ENCODE measurements around the gene B9D2. TPM values are rescaled to one million over a fixed set of nuclear protein-coding genes. Genes with fewer than 3 reads are reported as not detected.

Gene B9D2
- total RNA-seq, 1 donor from 2014 or later = 4.8 TPM

- Mint-ChIP-seq H3K4me1 (peaks cover 35% of the 10 kb centered on the region), H3K4me3 (peak within 1 kb of the TSS; percentile 100), H3K27ac (peak within 1 kb of the TSS; percentile 100), H3K27me3 (ENCODE audit: low read depth) (no peaks in the 10 kb centered on the region), H3K36me3 (peaks cover 5% of the 10 kb centered on the region), H3K9me3 (no peaks in the 10 kb centered on the region)
- peak; percentile 98 to 99 for DNase-seq (ENCODE audit: low spot score in 2 of 2, unreplicated experiment in 2 of 2)
- TF ChIP-seq, protein P1, sequence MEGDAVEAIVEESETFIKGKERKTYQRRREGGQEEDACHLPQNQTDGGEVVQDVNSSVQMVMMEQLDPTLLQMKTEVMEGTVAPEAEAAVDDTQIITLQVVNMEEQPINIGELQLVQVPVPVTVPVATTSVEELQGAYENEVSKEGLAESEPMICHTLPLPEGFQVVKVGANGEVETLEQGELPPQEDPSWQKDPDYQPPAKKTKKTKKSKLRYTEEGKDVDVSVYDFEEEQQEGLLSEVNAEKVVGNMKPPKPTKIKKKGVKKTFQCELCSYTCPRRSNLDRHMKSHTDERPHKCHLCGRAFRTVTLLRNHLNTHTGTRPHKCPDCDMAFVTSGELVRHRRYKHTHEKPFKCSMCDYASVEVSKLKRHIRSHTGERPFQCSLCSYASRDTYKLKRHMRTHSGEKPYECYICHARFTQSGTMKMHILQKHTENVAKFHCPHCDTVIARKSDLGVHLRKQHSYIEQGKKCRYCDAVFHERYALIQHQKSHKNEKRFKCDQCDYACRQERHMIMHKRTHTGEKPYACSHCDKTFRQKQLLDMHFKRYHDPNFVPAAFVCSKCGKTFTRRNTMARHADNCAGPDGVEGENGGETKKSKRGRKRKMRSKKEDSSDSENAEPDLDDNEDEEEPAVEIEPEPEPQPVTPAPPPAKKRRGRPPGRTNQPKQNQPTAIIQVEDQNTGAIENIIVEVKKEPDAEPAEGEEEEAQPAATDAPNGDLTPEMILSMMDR (IDR thresholded peaks at IDR 0.05; ENCODE audit: unreplicated experiment) = no peak
These were observed 33.4 kb upstream of the B9D2 start, which contains the start of the genes BCKDHA and EXOSC5 for GRCh38 chr19:41397086-41398049. TSS of gene BCKDHA (plus strand) at chr19:41397818. CDS start at chr19:41397828, 10 bp downstream. TSS of gene EXOSC5 (minus strand) at chr19:41397359. CDS start at chr19:41397328, 31 bp downstream.

- H3K9me3 Mint-ChIP-seq = no peaks in the 10 kb centered on the region
- H3K4me3 Mint-ChIP-seq = peak overlapping the region; percentile 100
- H3K36me3 Mint-ChIP-seq = peaks cover 3% of the 10 kb centered on the region
- TF ChIP-seq, protein P1 (IDR thresholded peaks at IDR 0.05; ENCODE audit: unreplicated experiment) = no peak
- H3K4me1 Mint-ChIP-seq = peaks cover 35% of the 10 kb centered on the region
- no peaks in the 10 kb centered on the region for H3K27me3 Mint-ChIP-seq (ENCODE audit: low read depth)
- H3K27ac Mint-ChIP-seq = no peak overlapping the region
- no peak for DNase-seq (ENCODE audit: low spot score in 2 of 2, unreplicated experiment in 2 of 2)
These were observed 31.4 kb upstream of the B9D2 start for GRCh38 chr19:41395355-41395754.

GRCh38 chr19:41392775-41393174 is 28.8 kb upstream of the B9D2 start:
- no peak overlapping the region for H3K27ac Mint-ChIP-seq
- H3K4me1 Mint-ChIP-seq = peaks cover 18% of the 10 kb centered on the region
- no peaks in the 10 kb centered on the region for H3K9me3 Mint-ChIP-seq
- H3K36me3 Mint-ChIP-seq = peaks cover 5% of the 10 kb centered on the region
- TF ChIP-seq, protein P1 (IDR thresholded peaks at IDR 0.05; ENCODE audit: unreplicated experiment) = no peak
- DNase-seq (ENCODE audit: low spot score in 2 of 2, unreplicated experiment in 2 of 2) = no peak
- H3K4me3 Mint-ChIP-seq = no peak overlapping the region
- H3K27me3 Mint-ChIP-seq (ENCODE audit: low read depth) = no peaks in the 10 kb centered on the region

DNA sequence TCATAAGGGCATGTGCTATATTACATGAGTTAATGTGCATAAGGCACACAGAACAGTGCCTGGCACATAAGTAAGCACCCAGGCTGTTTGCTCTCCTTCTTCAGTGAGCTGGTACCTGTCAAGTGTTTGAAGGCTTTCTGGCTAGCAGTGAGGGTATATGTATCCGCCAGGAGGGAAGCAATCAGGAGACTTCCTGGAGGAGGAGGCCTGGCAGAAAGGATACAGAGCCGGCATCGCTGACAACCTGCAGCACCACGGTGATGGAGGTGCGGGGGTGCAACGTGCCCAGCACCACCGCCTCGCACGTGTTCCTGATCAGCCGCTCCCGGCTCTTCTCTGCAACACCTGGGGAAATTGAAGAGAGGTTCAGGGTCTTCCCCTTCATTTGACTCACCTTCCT is 27.7 kb upstream of the B9D2 start:
- no peak overlapping the region for H3K27ac Mint-ChIP-seq
- peaks cover 5% of the 10 kb centered on the region for H3K36me3 Mint-ChIP-seq
- no peaks in the 10 kb centered on the region for H3K9me3 Mint-ChIP-seq
- DNase-seq (ENCODE audit: low spot score in 2 of 2, unreplicated experiment in 2 of 2) = no peak
- no peaks in the 10 kb centered on the region for H3K27me3 Mint-ChIP-seq (ENCODE audit: low read depth)
- H3K4me1 Mint-ChIP-seq = peaks cover 12% of the 10 kb centered on the region
- TF ChIP-seq, protein P1 (IDR thresholded peaks at IDR 0.05; ENCODE audit: unreplicated experiment) = no peak
- no peak overlapping the region for H3K4me3 Mint-ChIP-seq

GRCh38 chr19:41386442-41386841 is 22.5 kb upstream of the B9D2 start:
- Mint-ChIP-seq H3K4me3 (no peak overlapping the region), H3K4me1 (no peaks in the 10 kb centered on the region), H3K27ac (no peak overlapping the region), H3K36me3 (peaks cover 17% of the 10 kb centered on the region), H3K27me3 (ENCODE audit: low read depth) (no peaks in the 10 kb centered on the region), H3K9me3 (no peaks in the 10 kb centered on the region)
- TF ChIP-seq, protein P1 (IDR thresholded peaks at IDR 0.05; ENCODE audit: unreplicated experiment) = no peak
- no peak for DNase-seq (ENCODE audit: low spot score in 2 of 2, unreplicated experiment in 2 of 2)

All from mesothelial cell of epicardium (in vitro differentiated cells).